Measurements from ENCODE around the gene GPR153. TPM values are rescaled to one million over a fixed set of nuclear protein-coding genes. Genes with fewer than 3 reads are reported as not detected.
"Not testable (repeated sequence)": the region's sequence is repeated elsewhere in the genome, so short reads cannot be mapped to it uniquely, and the experiment has no call there.

GPR153 gene
- total RNA-seq, 1 experiment from 2014 or later: 3.4 TPM

DNA sequence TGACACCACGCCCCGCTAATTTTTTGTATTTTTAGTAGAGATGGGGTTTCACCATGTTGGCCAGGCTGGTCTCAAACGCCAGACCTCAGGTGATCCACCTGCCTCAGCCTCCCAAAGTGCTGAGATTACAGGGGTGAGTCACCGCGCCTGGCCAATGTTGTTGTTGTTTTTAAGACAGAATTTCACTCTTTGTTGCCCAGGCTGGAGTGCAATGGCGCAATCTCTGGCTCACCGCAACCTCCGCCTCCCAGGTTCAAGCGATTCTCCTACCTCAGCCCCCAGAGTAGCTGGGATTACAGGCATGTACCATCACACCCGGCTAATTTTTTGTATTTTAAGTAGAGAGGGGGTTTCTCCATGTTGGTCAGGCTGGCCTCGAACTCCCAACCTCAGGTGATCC, 41.3 kb downstream of the GPR153 start:
- not testable (repeated sequence) for DNase-seq; H3K27ac ChIP-seq (ENCODE audit: low read length); H2AFZ ChIP-seq (ENCODE audit: low read length); H3K4me1 ChIP-seq (ENCODE audit: low read length); H3K9me3 ChIP-seq (ENCODE audit: low read length); H3K9ac ChIP-seq (ENCODE audit: low read length); H3K4me2 ChIP-seq (ENCODE audit: low read depth, low read length, poor library complexity, severe bottlenecking); H3K4me3 ChIP-seq (ENCODE audit: low read length); H4K20me1 ChIP-seq (ENCODE audit: insufficient read depth, low read depth, low read length); H3K79me2 ChIP-seq (ENCODE audit: low read length); H3K27me3 ChIP-seq (ENCODE audit: low read length); H3K9me2 ChIP-seq (replicated peaks; ENCODE audit: insufficient read depth, low read length)
- H3K36me3 ChIP-seq (ENCODE audit: insufficient read depth, low read length): peaks cover 14% of the 10 kb centered on the region; the same call in 1 of the 2 replicates

- Histone ChIP-seq H3K27ac (ENCODE audit: low read length) (no peak overlapping the region), H3K9me3 (ENCODE audit: low read length) (no peaks in the 10 kb centered on the region), H2AFZ (ENCODE audit: low read length) (no peak overlapping the region), H3K9me2 (replicated peaks; ENCODE audit: insufficient read depth, low read length) (no peaks in the 10 kb centered on the region), H3K79me2 (ENCODE audit: low read length) (no peaks in the 10 kb centered on the region), H3K4me3 (ENCODE audit: low read length) (no peak overlapping the region), H3K27me3 (ENCODE audit: low read length) (no peaks in the 10 kb centered on the region), H4K20me1 (ENCODE audit: insufficient read depth, low read depth, low read length) (peaks cover 5% of the 10 kb centered on the region; the same call in 1 of the 2 replicates), H3K9ac (ENCODE audit: low read length) (no peak overlapping the region), H3K4me2 (ENCODE audit: low read depth, low read length, poor library complexity, severe bottlenecking) (no peak overlapping the region), H3K4me1 (ENCODE audit: low read length) (peaks cover 8% of the 10 kb centered on the region), H3K36me3 (ENCODE audit: insufficient read depth, low read length) (peaks cover 6% of the 10 kb centered on the region; the same call in 1 of the 2 replicates)
- DNase-seq: peak; percentile 61
Observed at GRCh38 chr1:6218375-6219164, 42.3 kb downstream of the GPR153 start.

- Histone ChIP-seq H3K36me3 (ENCODE audit: insufficient read depth, low read length) (no peaks in the 10 kb centered on the region), H3K79me2 (ENCODE audit: low read length) (no peaks in the 10 kb centered on the region), H3K9me2 (replicated peaks; ENCODE audit: insufficient read depth, low read length) (no peaks in the 10 kb centered on the region), H3K4me2 (ENCODE audit: low read depth, low read length, poor library complexity, severe bottlenecking) (peak overlapping the region; percentile 49), H3K27me3 (ENCODE audit: low read length) (no peaks in the 10 kb centered on the region), H3K4me3 (ENCODE audit: low read length) (peak overlapping the region; percentile 34; the same call in 1 of the 2 replicates), H3K9me3 (ENCODE audit: low read length) (no peaks in the 10 kb centered on the region), H3K27ac (ENCODE audit: low read length) (no peak overlapping the region), H3K4me1 (ENCODE audit: low read length) (peaks cover 14% of the 10 kb centered on the region), H4K20me1 (ENCODE audit: insufficient read depth, low read depth, low read length) (no peaks in the 10 kb centered on the region), H3K9ac (ENCODE audit: low read length) (peak overlapping the region; percentile 34; the same call in 1 of the 2 replicates), H2AFZ (ENCODE audit: low read length) (peak overlapping the region; percentile 74; the same call in 1 of the 2 replicates)
- peak; percentile 72 for DNase-seq
Observed at GRCh38 chr1:6212193-6212959, 48.5 kb downstream of the GPR153 start.

GRCh38 chr1:6211731-6212130, 49.2 kb downstream of the GPR153 start:
- DNase-seq: no peak
- no peak overlapping the region for H3K4me2 ChIP-seq (ENCODE audit: low read depth, low read length, poor library complexity, severe bottlenecking)
- H3K79me2 ChIP-seq (ENCODE audit: low read length): no peaks in the 10 kb centered on the region

DNA sequence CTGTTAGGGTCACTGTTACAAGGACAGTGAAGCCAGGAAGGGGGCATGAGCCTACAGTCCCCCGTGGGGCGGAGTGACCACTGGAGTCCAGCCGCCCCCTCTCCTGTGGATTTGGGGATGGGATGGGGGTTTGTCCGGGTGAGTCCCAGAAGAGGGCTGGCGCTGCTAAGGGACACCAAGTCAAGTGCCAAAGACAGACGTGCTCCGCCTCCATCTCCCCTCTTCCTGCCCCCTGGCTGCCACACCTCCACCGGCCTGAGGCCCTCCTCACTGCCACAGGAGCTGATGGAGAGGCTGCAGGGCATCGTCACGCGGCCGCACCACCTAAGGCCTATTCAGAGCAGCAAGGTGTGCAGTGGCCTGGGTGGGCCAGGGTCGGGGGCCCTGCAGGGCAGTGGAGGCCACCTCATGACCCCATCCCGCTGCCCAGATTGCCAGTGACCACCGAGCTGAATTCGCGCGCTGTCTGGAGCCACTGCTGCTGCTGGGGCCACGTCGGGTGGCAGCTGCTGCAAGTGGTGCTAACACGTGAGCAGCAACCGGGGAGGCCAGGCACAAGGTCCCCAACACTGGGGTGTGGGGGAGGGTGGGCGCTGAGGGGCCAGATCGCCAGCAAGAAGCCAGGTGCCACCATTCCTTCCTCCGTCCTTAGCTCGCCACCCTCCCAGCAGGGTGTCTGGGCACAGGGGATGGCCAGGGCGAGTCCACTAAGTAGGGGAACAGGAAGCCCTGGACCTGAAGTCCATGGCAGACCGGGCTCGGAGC, 50.1 kb downstream of the GPR153 start:
- Histone ChIP-seq H3K27me3 (ENCODE audit: low read length) (no peaks in the 10 kb centered on the region), H3K36me3 (ENCODE audit: insufficient read depth, low read length) (no peaks in the 10 kb centered on the region), H3K4me2 (ENCODE audit: low read depth, low read length, poor library complexity, severe bottlenecking) (no peak overlapping the region), H3K9ac (ENCODE audit: low read length) (no peak overlapping the region), H3K27ac (ENCODE audit: low read length) (no peak overlapping the region), H3K4me1 (ENCODE audit: low read length) (peaks cover 14% of the 10 kb centered on the region), H3K4me3 (ENCODE audit: low read length) (no peak overlapping the region), H2AFZ (ENCODE audit: low read length) (no peak overlapping the region), H3K79me2 (ENCODE audit: low read length) (no peaks in the 10 kb centered on the region), H3K9me2 (replicated peaks; ENCODE audit: insufficient read depth, low read length) (no peaks in the 10 kb centered on the region), H4K20me1 (ENCODE audit: insufficient read depth, low read depth, low read length) (no peaks in the 10 kb centered on the region), H3K9me3 (ENCODE audit: low read length) (no peaks in the 10 kb centered on the region)
- DNase-seq: no peak

More at GRCh38 chr1:6211731-6212130, 49.2 kb downstream of the GPR153 start:
- Histone ChIP-seq H3K27me3 (ENCODE audit: low read length) (no peaks in the 10 kb centered on the region), H3K4me1 (ENCODE audit: low read length) (peaks cover 14% of the 10 kb centered on the region), H3K9me3 (ENCODE audit: low read length) (no peaks in the 10 kb centered on the region), H2AFZ (ENCODE audit: low read length) (no peak overlapping the region), H3K27ac (ENCODE audit: low read length) (no peak overlapping the region), H3K9ac (ENCODE audit: low read length) (no peak overlapping the region), H3K9me2 (replicated peaks; ENCODE audit: insufficient read depth, low read length) (no peaks in the 10 kb centered on the region), H3K4me3 (ENCODE audit: low read length) (no peak overlapping the region), H4K20me1 (ENCODE audit: insufficient read depth, low read depth, low read length) (no peaks in the 10 kb centered on the region), H3K36me3 (ENCODE audit: insufficient read depth, low read length) (no peaks in the 10 kb centered on the region)

- Histone ChIP-seq H3K27ac (ENCODE audit: low read length) (no peak overlapping the region), H3K9ac (ENCODE audit: low read length) (no peak overlapping the region)
Observed at GRCh38 chr1:6209661-6210580, 51.0 kb downstream of the GPR153 start.

DNA sequence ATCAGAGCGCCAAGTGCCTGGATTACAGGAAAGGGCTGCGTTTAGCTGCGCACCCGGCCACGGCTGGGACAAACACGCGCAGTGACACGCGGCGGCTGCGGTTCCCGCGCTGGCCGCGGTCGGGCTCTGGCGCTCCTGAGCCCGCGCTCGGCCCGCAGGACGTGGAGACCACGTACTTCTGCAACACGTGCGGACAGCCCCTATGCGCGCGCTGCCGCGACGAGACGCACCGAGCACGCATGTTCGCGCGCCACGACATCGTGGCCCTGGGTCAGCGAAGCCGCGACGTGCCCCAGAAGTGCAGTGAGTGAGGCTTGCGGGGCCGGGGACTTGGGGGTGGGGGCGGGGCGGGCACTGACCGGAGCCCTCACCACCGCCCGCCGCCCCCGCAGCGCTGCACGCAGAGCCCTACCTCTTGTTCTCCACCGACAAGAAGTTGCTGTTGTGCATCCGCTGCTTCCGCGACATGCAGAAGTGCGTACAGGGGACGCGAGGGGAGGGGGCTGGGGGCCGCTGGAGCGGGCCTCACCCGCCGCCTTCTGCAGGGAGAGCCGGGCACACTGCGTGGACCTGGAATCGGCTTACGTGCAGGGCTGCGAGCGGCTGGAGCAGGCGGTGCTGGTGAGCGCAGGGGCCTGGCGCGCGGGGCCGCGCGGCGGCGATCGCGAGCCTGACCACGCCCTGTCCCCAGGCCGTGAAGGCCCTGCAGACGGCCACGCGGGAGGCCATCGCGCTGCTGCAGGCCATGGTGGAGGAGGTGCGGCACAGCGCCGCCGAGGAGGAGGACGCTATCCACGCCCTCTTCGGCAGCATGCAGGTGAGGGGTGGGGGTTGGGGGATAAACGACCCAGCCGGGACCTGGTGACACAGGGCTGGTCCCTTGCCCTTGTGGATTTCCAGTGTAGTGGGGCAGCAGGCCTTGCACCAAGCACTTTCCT, 51.9 kb downstream of the GPR153 start:
- no peak overlapping the region for H3K27ac ChIP-seq (ENCODE audit: low read length)
- no peaks in the 10 kb centered on the region for H4K20me1 ChIP-seq (ENCODE audit: insufficient read depth, low read depth, low read length)
- no peak overlapping the region for H3K4me2 ChIP-seq (ENCODE audit: low read depth, low read length, poor library complexity, severe bottlenecking)
- peaks cover 14% of the 10 kb centered on the region for H3K4me1 ChIP-seq (ENCODE audit: low read length)
- no peaks in the 10 kb centered on the region for H3K27me3 ChIP-seq (ENCODE audit: low read length)
- no peak overlapping the region for H2AFZ ChIP-seq (ENCODE audit: low read length)
- no peaks in the 10 kb centered on the region for H3K79me2 ChIP-seq (ENCODE audit: low read length)
- H3K36me3 ChIP-seq (ENCODE audit: insufficient read depth, low read length): no peaks in the 10 kb centered on the region
- no peaks in the 10 kb centered on the region for H3K9me2 ChIP-seq (replicated peaks; ENCODE audit: insufficient read depth, low read length)
- H3K9me3 ChIP-seq (ENCODE audit: low read length): no peaks in the 10 kb centered on the region
- no peak overlapping the region for H3K9ac ChIP-seq (ENCODE audit: low read length)
- no peak overlapping the region for H3K4me3 ChIP-seq (ENCODE audit: low read length)
- DNase-seq: no peak

More at GRCh38 chr1:6209661-6210580, 51.0 kb downstream of the GPR153 start:
- no peaks in the 10 kb centered on the region for H3K9me3 ChIP-seq (ENCODE audit: low read length)
- H3K79me2 ChIP-seq (ENCODE audit: low read length): no peaks in the 10 kb centered on the region
- no peaks in the 10 kb centered on the region for H3K36me3 ChIP-seq (ENCODE audit: insufficient read depth, low read length)
- no peak overlapping the region for H2AFZ ChIP-seq (ENCODE audit: low read length)
- H3K4me1 ChIP-seq (ENCODE audit: low read length): peaks cover 14% of the 10 kb centered on the region
- H3K4me2 ChIP-seq (ENCODE audit: low read depth, low read length, poor library complexity, severe bottlenecking): no peak overlapping the region
- no peaks in the 10 kb centered on the region for H3K27me3 ChIP-seq (ENCODE audit: low read length)
- H3K9me2 ChIP-seq (replicated peaks; ENCODE audit: insufficient read depth, low read length): no peaks in the 10 kb centered on the region
- DNase-seq: peak; percentile 81
- H4K20me1 ChIP-seq (ENCODE audit: insufficient read depth, low read depth, low read length): no peaks in the 10 kb centered on the region
- no peak overlapping the region for H3K4me3 ChIP-seq (ENCODE audit: low read length)

Data from Karpas-422 (cell line).